GM19240 (cell line): ENCODE data around the gene H3-3A.
A peak's percentile ranks its signal among the peaks of the same experiment; 100 is the strongest.
"Not testable (repeated sequence)": the region's sequence is repeated elsewhere in the genome, so short reads cannot be mapped to it uniquely, and the experiment has no call there.

Source experiments
- DNase-seq: peaks from one replicate; pipeline ENCODE4 v3.0.0; 2011; ENCODE audit warnings: low spot score; ENCODE audit not compliant: insufficient read length

The H3-3A gene

DNA sequence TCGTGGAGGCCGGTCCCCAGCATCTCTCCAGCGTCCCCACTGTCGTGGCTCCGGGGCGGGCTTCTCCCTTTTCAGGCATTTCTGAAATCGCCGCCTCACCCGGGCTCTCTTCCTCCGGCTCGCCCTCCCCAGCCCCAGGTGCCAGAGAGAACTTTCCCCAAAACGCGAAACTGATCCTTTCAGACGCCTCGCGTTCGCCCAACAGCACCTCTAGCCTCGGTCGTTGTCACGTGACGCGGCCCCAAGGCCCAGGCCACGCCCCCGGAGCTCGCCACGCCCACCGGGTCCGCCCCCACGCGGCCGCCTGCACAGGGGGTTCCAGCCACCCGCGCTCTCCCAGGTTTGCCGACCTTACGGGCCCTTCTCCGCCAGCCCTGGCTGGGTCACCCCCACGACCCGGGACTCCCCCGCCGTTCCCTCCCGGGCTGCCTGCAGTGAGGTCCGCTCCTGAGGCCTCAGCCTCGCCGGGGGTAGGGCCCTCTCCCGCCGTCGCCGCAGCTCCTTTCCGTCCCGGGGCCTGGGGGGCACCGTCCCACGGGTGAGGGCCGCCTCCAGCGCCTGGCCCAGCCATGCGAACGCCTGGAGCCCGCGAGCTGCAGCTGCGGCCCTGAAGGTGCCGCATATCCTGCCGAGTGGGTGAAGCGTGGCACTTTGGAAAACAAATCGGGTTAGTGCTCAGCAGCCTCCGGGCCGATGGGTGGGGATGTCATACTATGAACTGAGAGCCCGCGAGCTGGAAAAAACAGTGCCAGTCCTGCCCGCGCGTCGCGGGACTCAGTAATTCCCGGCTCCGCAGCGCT lies 21.0 kb downstream of the H3-3A start:
- peak; percentile 90 for DNase-seq

DNA sequence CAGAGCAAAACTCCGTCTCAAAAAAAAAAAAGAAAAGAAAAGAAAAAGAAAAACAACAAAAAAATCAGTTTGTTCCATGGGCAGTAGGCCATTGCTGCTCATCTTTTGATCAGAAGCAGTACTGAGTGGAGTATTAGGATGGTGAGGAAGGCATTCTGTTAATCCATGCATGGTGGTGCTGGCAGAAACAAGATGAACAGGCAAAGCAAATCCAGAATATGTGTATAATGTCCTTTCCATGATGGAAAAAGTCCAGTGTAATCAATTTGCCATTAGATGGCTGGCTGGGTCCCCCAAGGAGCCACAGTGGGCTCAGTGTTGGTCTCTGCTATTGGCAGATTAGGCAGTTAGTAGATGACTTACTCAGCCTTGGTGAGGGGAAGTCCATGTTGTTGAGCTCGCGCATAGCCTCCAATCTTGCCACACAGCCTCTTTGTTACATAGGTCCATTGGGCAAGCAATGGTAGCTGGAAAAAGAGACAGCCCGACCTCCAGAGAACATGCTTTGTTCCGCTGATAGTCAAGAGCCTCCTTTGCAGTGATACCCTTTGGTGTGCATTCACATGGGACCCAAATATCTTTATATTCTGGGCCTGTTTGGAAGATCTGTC lies 23.3 kb downstream of the H3-3A start:
- DNase-seq, result no peak

DNA sequence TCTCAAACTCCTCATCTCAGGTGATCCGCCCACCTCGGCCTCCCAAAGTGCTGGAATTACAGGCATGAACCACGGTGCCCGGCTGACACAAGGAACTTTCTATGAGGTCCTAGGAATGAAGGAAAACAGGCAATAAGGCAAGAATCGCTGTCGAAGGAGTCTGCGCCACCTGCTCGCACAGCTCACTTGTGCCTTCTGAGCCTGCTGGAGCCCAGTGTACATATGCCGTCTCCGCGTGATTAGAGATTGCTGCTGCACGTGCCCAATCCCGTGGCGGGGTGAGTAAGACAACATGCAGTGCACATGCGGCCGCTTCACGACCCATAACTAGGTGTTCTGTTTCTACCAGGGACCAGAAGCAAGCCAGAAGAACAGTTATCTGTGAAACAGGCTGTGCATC lies 24.3 kb downstream of the H3-3A start:
- no peak for DNase-seq

DNA sequence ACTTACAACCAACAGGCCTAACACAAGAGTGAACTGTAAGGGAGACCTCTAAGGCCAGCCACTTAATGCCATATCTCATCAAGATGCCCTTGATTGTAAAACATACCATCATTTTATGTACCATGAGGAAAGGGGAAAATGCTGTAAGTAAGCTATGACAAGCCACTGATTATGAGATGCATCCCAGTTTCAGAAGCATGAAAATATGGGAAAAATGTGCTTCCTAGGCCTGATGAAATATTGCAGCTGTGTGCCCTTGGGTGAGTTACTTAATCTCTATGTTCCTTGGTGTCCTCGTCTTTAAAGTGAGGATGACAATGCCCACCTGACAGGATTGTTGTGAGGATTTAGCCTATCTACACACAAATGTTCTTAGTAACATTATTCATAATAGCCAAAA lies 28.9 kb downstream of the H3-3A start:
- DNase-seq, result no peak

DNA sequence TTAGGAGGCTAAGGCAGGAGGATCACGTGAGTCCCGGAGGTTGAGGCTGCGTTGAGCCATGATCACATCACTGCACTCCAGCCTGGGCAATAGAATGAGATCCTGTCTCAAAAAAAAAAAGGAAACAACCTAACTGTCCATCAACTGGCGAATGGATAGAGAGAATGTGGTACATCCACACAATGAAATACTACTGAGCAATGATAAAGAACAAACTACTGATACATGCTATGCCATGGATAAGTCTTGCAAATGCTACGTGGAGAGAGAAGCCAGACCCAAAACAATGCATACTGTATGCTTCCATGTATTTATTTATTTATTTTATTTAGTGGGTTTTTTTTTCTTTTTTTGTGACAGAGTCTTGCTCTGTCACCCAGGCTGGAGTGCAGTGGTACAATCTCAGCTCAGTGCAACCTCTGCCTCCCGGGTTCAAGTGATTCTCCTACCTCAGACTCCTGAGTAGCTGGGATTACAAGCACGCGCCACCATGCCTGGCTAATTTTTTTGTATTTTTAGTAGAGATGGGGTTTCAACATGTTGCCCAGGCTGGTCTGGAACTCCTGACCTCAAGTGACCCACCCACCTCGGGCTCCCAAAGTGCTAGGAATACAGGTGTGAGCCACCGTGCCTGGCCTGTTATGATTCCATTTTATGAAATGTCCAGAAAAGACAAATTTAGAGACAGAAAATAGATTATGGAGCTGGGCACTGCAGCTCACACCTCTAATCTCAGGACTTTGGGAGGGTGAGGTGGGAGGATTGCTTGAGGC lies 29.7 kb downstream of the H3-3A start:
- DNase-seq, result not testable (repeated sequence)

DNA sequence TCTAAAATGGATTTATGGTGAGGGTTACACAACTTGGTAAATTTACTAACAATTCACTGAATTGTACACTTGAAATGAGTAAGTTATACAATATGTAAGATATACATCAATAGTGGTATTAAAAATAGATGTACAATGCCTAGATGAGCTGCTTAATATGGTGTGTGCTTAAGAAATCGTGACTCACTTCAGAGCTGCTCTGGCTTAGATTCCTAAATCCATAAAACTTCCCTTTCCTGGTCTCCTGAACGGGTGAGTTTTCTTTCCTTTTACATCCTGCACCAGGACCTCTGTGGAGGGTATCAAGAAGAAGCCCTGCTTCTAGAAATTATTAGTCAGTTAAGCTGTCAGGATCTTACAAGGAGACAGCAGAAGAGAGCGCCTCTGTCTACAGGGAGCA lies 30.4 kb downstream of the H3-3A start:
- DNase-seq, result no peak

DNA sequence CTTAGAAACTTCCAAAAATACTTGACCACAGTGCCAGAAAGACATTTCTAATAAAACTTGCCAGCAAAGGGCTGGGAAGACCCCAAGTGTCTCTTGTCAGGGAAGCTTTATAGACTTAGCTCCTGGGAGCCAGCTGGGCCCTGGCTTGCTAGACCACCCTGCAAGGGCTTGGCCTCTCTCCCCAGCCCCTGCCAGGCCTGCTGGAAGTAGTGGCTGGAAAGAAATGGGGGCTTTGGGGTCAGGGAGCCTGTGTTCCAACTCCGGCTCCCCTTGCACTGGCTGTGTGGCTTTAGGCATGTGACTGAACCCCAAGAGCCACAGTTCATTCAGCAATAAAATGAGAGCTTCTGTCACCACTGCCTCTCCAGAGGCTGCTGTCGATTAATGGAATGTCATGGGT lies 31.1 kb downstream of the H3-3A start:
- DNase-seq, result no peak

DNA sequence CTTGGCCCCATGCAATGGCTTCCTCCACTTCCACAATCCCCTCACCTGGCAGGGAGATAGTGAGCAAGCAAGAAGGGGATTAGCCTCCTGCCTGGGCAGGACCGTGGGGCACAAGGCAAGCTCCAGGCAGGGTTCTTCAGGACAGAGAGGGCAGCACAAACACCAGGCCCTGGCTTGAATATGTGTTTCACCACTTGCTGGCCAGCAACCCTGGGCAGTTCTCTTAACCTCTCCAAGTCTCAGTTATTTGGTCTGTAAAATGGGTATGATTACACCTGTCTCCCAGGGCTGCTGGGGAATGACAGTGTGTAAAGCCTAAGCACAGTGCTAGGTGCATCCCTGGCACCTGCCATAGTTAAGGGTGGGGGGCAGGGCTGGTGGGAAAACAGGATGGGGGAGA lies 31.9 kb downstream of the H3-3A start:
- no peak for DNase-seq

DNA sequence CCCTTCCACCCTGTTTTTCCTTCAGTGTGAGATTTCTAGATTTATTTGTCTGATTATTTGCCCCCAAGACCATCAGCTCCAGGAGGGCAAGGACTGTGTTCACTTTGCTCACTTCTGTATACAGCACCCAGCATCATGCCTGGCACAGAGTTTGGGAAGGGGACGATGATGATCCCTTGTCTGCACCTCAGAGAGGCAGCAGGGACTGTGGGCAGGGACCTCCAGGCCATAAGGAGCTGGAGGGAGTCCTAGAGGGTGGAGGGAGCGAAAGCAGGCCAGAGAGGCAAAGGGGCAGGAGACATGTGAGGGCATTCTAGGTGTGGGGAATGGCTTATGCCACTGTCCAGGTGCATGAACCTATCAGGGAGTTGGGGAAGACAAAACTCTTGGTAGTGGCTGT lies 32.8 kb downstream of the H3-3A start:
- no peak for DNase-seq

DNA sequence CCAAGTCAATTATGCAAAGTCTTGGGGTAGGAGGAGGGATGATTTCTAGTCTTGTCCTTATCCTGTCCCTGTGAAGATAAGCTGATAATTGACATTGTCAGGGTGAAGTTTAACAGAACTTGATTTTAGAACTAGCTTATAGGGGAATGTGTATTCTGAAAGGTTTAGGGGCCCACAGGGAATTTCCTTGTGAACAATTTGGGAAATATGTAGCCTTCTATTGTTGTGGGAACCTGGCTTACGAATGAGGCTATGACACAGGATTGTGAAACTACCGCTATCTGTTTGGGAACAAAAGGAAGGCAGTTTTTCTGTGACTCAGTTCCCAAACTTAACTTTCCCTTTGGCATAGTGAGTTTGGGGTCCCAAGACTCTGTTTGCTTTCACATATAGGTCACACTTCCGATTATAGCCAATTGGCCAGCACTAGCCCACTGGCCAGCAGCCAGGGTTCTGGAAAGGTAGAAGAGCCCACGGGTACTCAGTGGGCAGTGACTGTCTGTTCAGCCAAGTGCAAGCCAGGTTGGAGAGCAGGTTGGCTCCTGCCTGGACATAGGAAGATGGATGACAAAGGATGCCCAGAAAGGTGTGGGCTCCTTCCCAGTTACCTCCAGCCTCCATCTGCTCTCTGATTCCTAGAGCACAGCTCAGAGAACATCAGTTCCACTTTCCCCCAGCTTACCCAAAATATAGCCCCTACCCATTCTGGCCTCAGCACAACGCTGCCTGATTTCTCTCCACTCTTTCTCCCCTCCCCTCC lies 35.5 kb downstream of the H3-3A start:
- no peak for DNase-seq

DNA sequence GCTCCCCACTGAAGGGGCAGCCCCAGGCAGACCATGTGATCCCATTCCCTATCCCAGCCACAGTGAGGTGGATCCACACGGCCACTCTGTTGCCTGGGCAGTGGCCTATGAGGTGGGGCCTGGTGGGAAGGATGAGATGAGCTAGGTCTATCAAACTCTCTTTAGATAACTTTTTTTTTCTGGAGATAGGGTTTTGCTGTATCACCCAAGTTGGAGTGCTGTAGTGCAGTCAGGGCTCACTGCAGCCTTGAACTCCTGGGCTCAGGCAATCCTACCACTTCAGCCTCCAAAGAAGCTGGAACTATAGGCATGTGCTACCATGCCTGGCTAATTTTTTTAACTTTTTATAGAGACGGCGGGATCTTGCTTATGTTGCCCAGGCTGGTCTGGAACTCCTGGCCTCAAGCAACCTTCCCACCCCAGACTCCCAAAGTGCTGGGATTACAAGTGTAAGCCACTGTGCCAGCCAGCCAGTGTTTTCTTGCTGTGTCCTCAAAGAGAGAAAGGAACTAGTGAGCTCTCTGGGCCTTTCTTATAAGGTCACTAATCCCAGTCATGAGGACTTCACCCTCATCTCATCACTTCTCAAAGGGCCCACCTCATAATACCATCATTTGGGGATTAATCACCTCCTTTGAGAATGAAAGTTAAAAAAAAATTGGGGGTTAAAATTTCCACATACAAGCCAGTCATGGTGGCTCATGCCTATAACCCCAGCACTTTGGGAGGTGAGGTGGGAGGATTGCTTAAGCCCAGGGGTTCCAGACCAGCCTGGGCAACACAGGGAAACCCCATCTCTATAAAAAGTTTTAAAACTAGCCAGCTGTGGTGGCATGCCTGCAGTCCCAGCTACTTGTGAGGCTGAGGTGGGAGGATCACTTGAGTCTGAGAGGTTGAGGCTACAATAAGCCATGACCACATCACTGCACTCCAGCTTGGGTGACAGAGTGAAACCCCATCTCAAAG lies 36.6 kb downstream of the H3-3A start:
- DNase-seq, result no peak

DNA sequence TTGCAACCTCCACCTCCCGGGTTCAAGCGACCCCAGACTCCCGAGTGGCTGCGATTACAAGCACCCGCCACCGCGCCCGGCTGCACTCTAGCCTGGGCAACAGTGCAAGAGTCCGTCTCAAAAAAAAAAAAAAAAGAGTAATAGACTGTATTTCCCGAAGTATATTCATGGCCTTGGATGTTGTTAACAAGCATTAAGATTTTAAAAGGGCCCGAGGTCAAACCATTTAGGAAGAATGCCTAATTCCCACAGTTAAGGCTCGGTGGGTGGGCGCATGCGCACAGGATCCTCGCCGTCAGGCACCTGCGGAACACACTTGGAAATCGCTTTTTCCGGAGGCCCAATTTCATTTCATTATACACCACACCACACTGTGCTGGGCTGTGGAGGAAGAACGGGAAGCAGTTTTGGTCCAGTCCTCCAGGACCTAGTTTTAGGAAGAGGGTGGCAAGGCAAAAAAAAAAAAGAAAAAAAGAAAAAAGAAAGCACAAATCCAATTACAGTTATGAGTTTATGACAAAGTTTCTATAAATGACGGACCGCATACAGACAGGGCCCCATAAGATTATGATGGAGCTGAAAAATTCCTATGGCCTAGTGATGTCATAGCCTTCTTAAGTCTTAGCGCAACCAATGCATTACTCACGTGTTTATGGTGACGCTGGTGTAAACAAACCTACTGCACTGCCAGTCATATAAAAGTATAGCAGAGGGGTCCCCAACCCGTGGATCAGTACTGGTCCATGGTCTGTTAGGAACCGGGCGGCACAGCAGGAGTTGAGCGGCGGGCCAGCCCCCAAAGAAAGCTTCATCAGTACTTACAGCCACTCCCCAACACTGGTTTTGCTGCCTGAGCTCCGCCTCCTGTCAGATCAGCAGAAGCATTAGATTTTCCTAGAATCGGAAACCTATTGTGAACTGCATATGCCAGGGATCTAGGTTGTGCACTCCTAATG lies 38.2 kb downstream of the H3-3A start:
- no peak for DNase-seq

DNA sequence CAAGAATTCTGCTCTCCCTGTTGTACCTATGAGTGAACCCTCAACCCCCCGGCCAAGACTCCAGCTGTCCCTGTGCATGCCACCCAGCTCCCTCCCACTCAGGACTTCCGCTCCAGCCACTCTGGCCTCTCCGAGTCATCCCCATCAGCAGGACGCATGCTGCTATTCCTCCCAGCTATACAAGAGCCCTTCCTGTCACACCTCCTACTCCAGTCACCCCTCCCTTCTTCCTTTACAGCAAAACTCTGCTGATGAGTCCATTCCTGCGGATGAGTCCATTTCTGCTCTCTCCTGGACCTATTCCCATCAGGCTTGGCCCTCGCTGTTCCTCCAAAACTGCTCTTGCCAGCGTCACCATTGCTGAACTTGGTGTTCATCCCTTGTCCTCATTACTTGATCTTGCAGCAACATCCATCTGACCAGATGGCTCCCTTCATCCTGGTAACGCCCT lies 42.2 kb downstream of the H3-3A start:
- no peak for DNase-seq

DNA sequence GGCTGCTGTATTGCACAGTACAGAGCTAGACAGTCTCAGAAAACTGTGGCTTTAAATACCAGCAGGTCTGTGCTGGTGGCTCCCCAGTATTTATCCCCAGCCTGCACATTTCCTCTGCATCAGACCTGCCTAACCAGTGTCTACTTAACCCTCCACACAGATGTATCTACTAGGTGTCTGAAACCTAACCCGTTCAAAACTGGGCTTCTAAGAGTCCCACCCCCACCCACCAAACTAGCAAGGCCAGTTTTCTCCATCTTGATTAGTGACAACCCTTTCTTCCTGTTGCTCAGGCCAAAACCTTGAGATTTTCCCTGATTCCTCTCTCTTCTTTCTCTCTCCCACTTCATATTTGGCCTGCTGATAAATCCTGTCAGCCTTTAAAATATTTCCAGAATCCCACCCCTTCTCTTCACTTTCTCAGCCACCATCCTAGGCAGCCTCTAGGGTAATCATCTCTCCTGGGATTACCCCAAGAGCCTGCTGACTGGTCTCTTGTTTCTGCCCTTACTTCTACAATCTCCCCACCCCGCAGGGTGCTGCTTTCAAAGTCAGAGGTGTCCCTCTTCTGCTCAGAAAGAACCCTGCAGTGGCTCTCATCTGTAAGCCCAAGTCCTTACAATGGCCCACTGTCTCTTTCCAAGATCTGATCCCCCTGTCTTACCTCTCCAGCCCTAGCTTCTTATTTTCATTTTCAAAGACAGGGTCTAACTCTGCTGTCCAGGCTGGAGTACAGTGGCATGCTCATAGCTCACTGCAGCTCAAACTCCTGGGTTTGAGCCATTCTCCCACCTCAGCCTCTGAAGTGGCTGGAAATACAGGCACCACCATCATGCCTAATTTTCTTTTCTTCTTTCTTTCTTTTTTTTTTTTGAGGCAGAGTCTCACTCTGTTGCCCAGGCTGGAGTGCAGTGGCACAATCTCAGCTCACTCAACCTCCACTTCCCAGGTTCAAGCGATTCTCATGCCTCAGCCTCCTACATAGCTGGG lies 45.2 kb downstream of the H3-3A start:
- DNase-seq, result no peak

DNA sequence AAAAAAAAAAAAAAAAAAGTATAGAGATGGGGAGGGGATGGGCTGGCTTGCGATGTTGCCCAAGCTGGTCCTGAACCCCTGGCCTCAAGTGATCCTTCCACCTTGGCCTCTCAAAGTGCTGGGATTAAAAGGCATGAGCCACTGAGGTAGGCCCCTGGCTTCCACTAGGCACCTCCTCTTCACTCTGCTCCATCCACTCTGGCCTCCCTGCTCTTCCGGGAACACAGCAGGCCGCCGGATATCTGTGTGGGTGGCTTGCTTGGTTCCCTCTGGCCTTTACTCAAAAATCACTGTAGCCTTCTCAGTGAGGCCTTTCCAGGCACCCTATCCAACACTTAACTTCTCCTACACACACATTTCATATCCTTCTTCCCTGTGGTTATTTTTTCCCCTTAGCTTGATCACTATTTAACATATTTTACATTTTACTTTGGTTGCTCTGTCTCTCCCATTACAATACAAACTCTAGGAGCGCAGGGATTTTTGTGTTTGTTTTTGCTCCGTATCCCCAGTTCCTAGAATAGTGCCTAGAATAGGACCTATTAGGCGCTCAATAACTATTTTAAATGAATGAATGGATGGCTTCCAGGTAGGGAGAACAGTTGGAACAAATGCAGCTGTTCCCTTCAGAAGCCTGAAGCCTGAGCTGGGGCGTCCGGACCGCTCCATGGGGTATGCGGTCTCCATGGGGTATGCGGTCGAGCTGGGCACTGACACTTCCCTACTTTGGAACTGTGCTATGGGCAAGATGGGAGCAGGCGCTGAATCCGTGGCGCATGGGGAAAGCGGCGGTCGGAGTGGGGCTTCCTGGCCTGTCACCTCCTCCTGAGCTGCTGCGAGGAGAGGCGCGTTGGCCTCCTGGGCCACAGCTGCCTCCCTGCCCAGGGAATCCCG lies 46.7 kb downstream of the H3-3A start:
- DNase-seq, result no peak

DNA sequence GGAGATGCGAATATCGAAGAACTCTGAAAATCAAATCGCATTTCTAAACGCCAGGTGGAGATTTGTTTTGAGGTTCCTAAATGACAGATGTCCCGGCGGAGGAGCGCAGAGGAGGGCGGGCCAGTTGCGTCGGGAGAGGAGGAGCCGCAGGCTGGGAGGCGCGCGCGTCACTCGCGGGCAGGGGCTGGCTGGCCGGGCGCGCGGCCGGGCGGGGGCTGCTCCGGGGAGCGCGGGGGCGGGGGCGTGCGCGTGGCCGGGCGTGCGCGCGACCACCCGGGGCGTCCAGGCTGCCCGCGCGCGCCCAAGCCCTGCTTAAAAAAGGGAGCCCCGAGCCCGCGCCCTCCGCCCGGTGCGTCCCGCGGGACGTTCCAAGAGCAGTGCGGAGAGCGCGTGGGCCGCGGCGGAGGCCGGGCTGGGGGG lies 47.3 kb downstream of the H3-3A start:
- DNase-seq, result peak; percentile 98
